DND-41 (cell line): ENCODE data around the gene ARHGAP4.
A peak's percentile ranks its signal among the peaks of the same experiment; 100 is the strongest.

Experiments
- ATAC-seq: fragments of 200-7000 bp; cut with Tn5 transposase; 3 replicates; pipeline ENCODE4 v1.9.1; 2021; ENCODE audit warnings: low read depth; ENCODE audit not compliant: insufficient read depth
- DNase-seq: peaks from one replicate; pipeline ENCODE4 v3.0.0-alpha.2; 2020
- H2AFZ ChIP-seq: 2 replicates; pipeline ENCODE4 v1.6.0; 2012; ENCODE audit warnings: low read depth, low read length
- H3K27ac ChIP-seq: 2 replicates; pipeline ENCODE4 v1.5.1; 2012; ENCODE audit warnings: low read length, inconsistent platforms
- H3K27me3 ChIP-seq: fragments of 200-600 bp; sonication (generic); 2 replicates; pipeline ENCODE4 v1.6.0; 2012; ENCODE audit warnings: low read length, mild to moderate bottlenecking, inconsistent platforms; ENCODE audit not compliant: insufficient read depth, poor library complexity
- H3K36me3 ChIP-seq: 2 replicates; pipeline ENCODE4 v1.5.1; 2012; ENCODE audit warnings: low read length, inconsistent platforms; ENCODE audit not compliant: insufficient read depth
- H3K4me1 ChIP-seq: 2 replicates; pipeline ENCODE4 v1.5.1; 2012; ENCODE audit warnings: mild to moderate bottlenecking, low read length; ENCODE audit not compliant: insufficient read depth
- H3K4me2 ChIP-seq: 2 replicates; pipeline ENCODE4 v1.6.0; 2012; ENCODE audit warnings: mild to moderate bottlenecking, moderate library complexity, low read length, inconsistent platforms; ENCODE audit not compliant: insufficient read depth
- H3K4me3 ChIP-seq, 2 experiments: fragments of 200-600 bp in 1 of 2; shearing (Covaris generic) in 1 of 2; 2 replicates each; pipeline ENCODE4 v1.5.1; 2012 to 2016; ENCODE audit warnings: inconsistent platforms in 2 of 2, low read length in 2 of 2, mild to moderate bottlenecking in 2 of 2, low read depth in 1 of 2, moderate library complexity in 1 of 2
- H3K79me2 ChIP-seq: 2 replicates; pipeline ENCODE4 v1.6.0; 2012; ENCODE audit warnings: low read length, inconsistent platforms; ENCODE audit not compliant: insufficient read depth
- H3K9ac ChIP-seq: 2 replicates; pipeline ENCODE4 v1.6.0; 2012; ENCODE audit warnings: low read depth, mild to moderate bottlenecking, inconsistent platforms, low read length, moderate library complexity
- H3K9me3 ChIP-seq: 2 replicates; pipeline ENCODE4 v1.5.1; 2012; ENCODE audit warnings: low read length, moderate library complexity, mild to moderate bottlenecking, inconsistent platforms; ENCODE audit not compliant: insufficient read depth, severe bottlenecking
- H4K20me1 ChIP-seq: 2 replicates; pipeline ENCODE4 v1.6.0; 2012; ENCODE audit warnings: low read length; ENCODE audit not compliant: insufficient read depth
- CTCF ChIP-seq: IDR thresholded peaks from 2 replicates; pipeline ENCODE4 v1.5.1; 2012; ENCODE audit warnings: borderline replicate concordance, low read length, moderate library complexity, mild to moderate bottlenecking; ENCODE audit not compliant: poor library complexity, severe bottlenecking; ENCODE audit errors: extremely low read depth
- EZH2 ChIP-seq: IDR thresholded peaks from 3 replicates; pipeline ENCODE4 v1.6.1; 2012; ENCODE audit warnings: borderline replicate concordance, low read depth, mild to moderate bottlenecking, moderate library complexity, low read length, inconsistent platforms; ENCODE audit not compliant: severe bottlenecking

ARHGAP4 gene

GRCh38 chrX:153945956-153946943 is 20.2 kb upstream of the ARHGAP4 start:
- Histone ChIP-seq H3K27ac (no peak overlapping the region), H3K36me3 (peaks cover 32% of the 10 kb centered on the region), H3K4me1 (peaks cover 13% of the 10 kb centered on the region), H3K4me3 (no peak overlapping the region), H3K9ac (no peak overlapping the region), H2AFZ (no peak overlapping the region), H3K4me2 (no peak overlapping the region), H3K27me3 (no peaks in the 10 kb centered on the region), H3K9me3 (no peaks in the 10 kb centered on the region), H3K79me2 (no peaks in the 10 kb centered on the region), H4K20me1 (peaks cover 2% of the 10 kb centered on the region)
- TF ChIP-seq CTCF: no peak
- TF ChIP-seq EZH2: no peak
- no peak for DNase-seq
- ATAC-seq: no peak

- Histone ChIP-seq H3K36me3 (peaks cover 17% of the 10 kb centered on the region), H3K9ac (peak overlapping the region; percentile 50; the same call in 1 of the 2 replicates), H3K79me2 (no peaks in the 10 kb centered on the region), H3K9me3 (no peaks in the 10 kb centered on the region), H3K4me1 (peaks cover 13% of the 10 kb centered on the region), H4K20me1 (no peaks in the 10 kb centered on the region; the same call in 1 of the 2 replicates), H3K4me2 (peak overlapping the region; percentile 65), H3K27ac (0 out of 2 replicates have a peak overlapping the region, but pooled peaks have one; percentile 10), H3K4me3 (peak overlapping the region in 1 of 2 experiments; percentile 49; a peak in 2 of 4 replicates), H2AFZ (no peak overlapping the region), H3K27me3 (no peaks in the 10 kb centered on the region)
- TF ChIP-seq CTCF: no peak
- no peak for TF ChIP-seq EZH2
- DNase-seq (no peak), ATAC-seq (no peak; the same call in 1 of the 3 replicates)
These were observed 18.7 kb upstream of the ARHGAP4 start for GRCh38 chrX:153944800-153945150.

GRCh38 chrX:153944140-153944799 is 18.2 kb upstream of the ARHGAP4 start, which contains the start of gene RENBP:
RENBP (minus strand) TSS chrX:153944643; CDS start chrX:153944610, 33 bp downstream.
- H3K9me3 ChIP-seq: no peaks in the 10 kb centered on the region
- no peaks in the 10 kb centered on the region for H3K27me3 ChIP-seq
- peak within 1 kb of the TSS; percentile 50 for H3K9ac ChIP-seq
- no peaks in the 10 kb centered on the region for H3K79me2 ChIP-seq
- peak within 1 kb of the TSS; percentile 65 for H3K4me2 ChIP-seq
- peak within 1 kb of the TSS; percentile 45; the same call in 1 of the 2 replicates for H2AFZ ChIP-seq
- H3K4me3 ChIP-seq: peak within 1 kb of the TSS in 1 of 2 experiments; percentile 49; a peak in 2 of 4 replicates
- peak within 1 kb of the TSS; percentile 35 for H3K27ac ChIP-seq
- peak; percentile 62 for DNase-seq
- no peak for TF ChIP-seq CTCF
- TF ChIP-seq EZH2: no peak
- ATAC-seq: peak; percentile 56
- peaks cover 13% of the 10 kb centered on the region for H3K4me1 ChIP-seq
- H4K20me1 ChIP-seq: no peaks in the 10 kb centered on the region; the same call in 1 of the 2 replicates
- peaks cover 13% of the 10 kb centered on the region for H3K36me3 ChIP-seq
